Measurements from ENCODE around the gene CFAP57. TPM values are rescaled to one million over a fixed set of nuclear protein-coding genes. Genes with fewer than 3 reads are reported as not detected.

CFAP57 gene
- total RNA-seq, 4 donors from 2014 or later: 0.40 to 5.6 (median 1.8) TPM

DNA sequence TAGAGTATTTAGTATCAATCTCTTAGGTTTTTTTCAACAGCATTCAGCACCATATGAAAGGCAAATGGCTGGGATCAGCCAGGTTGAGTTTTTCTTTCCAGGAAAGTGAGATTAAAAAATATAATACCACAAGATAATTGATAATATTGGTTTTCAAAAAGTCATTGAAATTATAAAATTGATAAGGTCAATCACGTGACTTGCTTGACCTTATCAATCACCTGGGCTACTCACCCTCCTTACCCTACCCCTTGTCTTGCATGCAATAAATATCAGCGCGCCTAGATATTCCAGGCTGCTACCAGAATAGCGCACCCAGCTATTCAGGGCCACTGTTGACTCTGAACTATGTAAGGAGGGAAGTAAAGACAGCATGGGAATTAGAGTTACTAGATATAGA lies 31.5 kb upstream of the CFAP57 start:
- Histone ChIP-seq H3K27ac (no peak overlapping the region), H3K4me1 (no peaks in the 10 kb centered on the region), H3K4me3 (no peak overlapping the region), H3K27me3 (no peaks in the 10 kb centered on the region), H3K36me3 (no peaks in the 10 kb centered on the region), H3K9me3 (no peaks in the 10 kb centered on the region)
- intact Hi-C loops (cut with DNase I; ENCODE audit: low total_unique reads): no loop called here
- TF ChIP-seq POLR2A (IDR thresholded peaks at IDR 0.05): no peak
- TF ChIP-seq CTCF (IDR thresholded peaks at IDR 0.05): no peak
- DNase-seq: no peak

DNA sequence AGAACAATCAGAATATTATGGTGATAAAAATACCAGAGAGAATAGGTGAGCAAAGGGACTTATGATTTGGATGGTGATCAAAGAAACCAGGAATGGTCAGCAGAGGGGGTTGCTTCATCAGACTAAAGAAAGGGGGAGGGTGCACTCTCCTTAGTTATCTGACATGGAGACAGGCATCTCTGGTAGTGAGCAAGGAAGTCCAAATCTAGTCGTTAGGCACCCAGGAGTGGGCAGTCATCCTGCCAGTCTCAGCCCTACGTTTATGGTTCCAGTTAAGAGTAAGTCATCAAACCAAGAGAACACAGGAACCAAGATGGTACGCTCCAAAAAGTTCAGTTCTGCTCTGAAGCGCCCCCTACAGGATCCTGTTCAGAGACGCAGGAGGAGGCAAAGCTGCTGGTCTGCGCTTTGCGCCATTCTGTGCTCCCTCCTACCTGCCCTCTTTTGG lies 28.7 kb upstream of the CFAP57 start:
- no peak overlapping the region for H3K27ac ChIP-seq
- no peaks in the 10 kb centered on the region for H3K27me3 ChIP-seq
- H3K36me3 ChIP-seq: no peaks in the 10 kb centered on the region
- H3K4me1 ChIP-seq: no peaks in the 10 kb centered on the region
- TF ChIP-seq CTCF (IDR thresholded peaks at IDR 0.05) (no peak), POLR2A (IDR thresholded peaks at IDR 0.05) (no peak)
- DNase-seq: no peak
- intact Hi-C loops (cut with DNase I; ENCODE audit: low total_unique reads): no loop called here
- no peak overlapping the region for H3K4me3 ChIP-seq
- no peaks in the 10 kb centered on the region for H3K9me3 ChIP-seq

GRCh38 chr1:43144237-43144636 lies 27.9 kb upstream of the CFAP57 start:
- TF ChIP-seq POLR2A (IDR thresholded peaks at IDR 0.05) (no peak), CTCF (IDR thresholded peaks at IDR 0.05) (no peak)
- Histone ChIP-seq H3K36me3 (no peaks in the 10 kb centered on the region), H3K9me3 (no peaks in the 10 kb centered on the region), H3K27me3 (no peaks in the 10 kb centered on the region), H3K27ac (no peak overlapping the region), H3K4me1 (no peaks in the 10 kb centered on the region), H3K4me3 (no peak overlapping the region)
- DNase-seq: no peak
- intact Hi-C loops (cut with DNase I; ENCODE audit: low total_unique reads): no loop called here

DNA sequence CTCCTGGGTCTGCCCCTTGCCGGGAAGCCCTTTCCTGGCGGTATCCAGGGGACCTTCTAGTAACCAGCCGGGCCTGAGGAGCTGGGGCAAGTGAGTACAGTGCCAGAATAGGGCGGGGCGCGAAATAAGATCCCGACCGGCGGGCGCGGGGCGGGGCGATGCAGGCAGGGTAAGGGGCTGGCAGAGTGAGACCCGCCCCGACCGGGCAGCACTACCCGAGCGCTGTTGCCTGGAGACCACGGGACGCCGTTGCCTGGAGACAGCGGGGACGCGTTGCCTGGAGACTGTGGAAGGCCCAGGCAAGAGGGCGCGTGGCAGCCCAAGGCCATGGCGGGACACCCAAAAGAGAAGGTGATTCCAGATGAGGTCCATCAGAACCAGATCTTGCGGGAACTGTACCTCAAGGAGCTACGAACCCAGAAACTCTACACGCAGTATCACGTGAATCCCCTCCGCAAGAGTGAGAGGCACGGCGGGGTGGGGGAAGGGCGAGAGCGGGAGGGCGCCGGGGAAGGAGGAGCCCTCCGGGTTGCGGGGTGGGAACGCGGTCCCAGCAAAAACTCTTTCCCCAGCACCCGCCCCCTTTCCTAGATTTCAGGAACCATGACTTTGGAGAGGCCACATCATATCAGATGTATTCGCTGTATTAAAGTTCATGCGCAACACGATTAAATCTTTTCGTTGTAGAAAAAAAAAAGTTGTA lies 24.4 kb upstream of the CFAP57 start:
- Histone ChIP-seq H3K9me3 (no peaks in the 10 kb centered on the region), H3K36me3 (no peaks in the 10 kb centered on the region), H3K4me3 (peak overlapping the region; percentile 33 to 38), H3K27ac (no peak overlapping the region), H3K27me3 (no peaks in the 10 kb centered on the region), H3K4me1 (no peaks in the 10 kb centered on the region)
- intact Hi-C loops (cut with DNase I; ENCODE audit: low total_unique reads): no loop called here
- peak; percentile 63 to 71 for DNase-seq
- no peak for TF ChIP-seq POLR2A (IDR thresholded peaks at IDR 0.05)
- TF ChIP-seq CTCF (IDR thresholded peaks at IDR 0.05): no peak

DNA sequence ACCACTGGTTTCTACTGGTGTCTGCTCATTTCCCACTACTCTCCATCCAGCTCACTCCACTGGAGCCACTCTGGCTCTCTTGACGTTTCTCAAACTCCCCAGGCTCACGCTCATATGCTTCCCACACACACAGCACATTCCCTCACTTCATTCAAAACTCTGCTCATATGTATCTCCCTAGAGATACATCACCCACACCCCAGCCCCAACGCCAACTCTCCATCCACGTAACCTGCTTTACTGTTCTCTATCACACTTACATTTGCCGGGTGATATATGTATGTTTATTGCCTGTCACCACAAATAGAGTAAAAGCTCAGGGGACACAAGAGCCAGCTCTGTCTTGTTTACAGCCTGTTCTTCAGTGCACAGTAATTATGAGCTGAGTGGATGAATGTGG lies 22.2 kb upstream of the CFAP57 start:
- DNase-seq: no peak
- Histone ChIP-seq H3K27me3 (no peaks in the 10 kb centered on the region), H3K36me3 (no peaks in the 10 kb centered on the region), H3K4me1 (no peaks in the 10 kb centered on the region), H3K27ac (no peak overlapping the region), H3K4me3 (no peak overlapping the region), H3K9me3 (no peaks in the 10 kb centered on the region)
- TF ChIP-seq POLR2A (IDR thresholded peaks at IDR 0.05): no peak
- no peak for TF ChIP-seq CTCF (IDR thresholded peaks at IDR 0.05)
- intact Hi-C loops (cut with DNase I; ENCODE audit: low total_unique reads): no loop called here

All from uterus (tissue), 4 donors.